SU-DHL-6 (cell line): ENCODE data around the gene HMGB1.

Source experiments
- H2AFZ ChIP-seq: fragments of 200-600 bp; sonication (generic); 2 replicates; pipeline ENCODE4 v1.6.1; 2014; ENCODE audit warnings: low read depth, mild to moderate bottlenecking, moderate library complexity, mixed read lengths, antibody characterized with exemption, low read length; ENCODE audit not compliant: severe bottlenecking
- H3F3A ChIP-seq: fragments of 200-600 bp; shearing (Covaris generic); 2 replicates; pipeline ENCODE4 v1.6.0; 2016; ENCODE audit warnings: antibody characterized with exemption, mild to moderate bottlenecking; ENCODE audit not compliant: insufficient read depth
- H3K27ac ChIP-seq: fragments of 200-600 bp; sonication (generic); 2 replicates; pipeline ENCODE4 v1.5.1; 2016; ENCODE audit warnings: low read depth, mild to moderate bottlenecking, low read length, moderate library complexity, mixed read lengths
- H3K27me3 ChIP-seq: fragments of 200-600 bp; sonication (generic), shearing (Covaris generic); 2 replicates; pipeline ENCODE4 v1.6.0; 2014; ENCODE audit warnings: mild to moderate bottlenecking, low read length
- H3K36me3 ChIP-seq: fragments of 200-600 bp; sonication (generic); 2 replicates; pipeline ENCODE4 v1.6.1; 2014; ENCODE audit warnings: mild to moderate bottlenecking, low read length, mixed read lengths
- H3K4me2 ChIP-seq: fragments of 300-600, 200-600 bp; shearing (Covaris generic), sonication (generic); 2 replicates; pipeline ENCODE4 v1.6.0; 2014; ENCODE audit warnings: low read length, low read depth, mild to moderate bottlenecking; ENCODE audit not compliant: poor library complexity, severe bottlenecking
- H3K4me3 ChIP-seq: fragments of 200-600 bp; sonication (generic); 2 replicates; pipeline ENCODE4 v1.5.1; 2014; ENCODE audit warnings: antibody characterized with exemption, low read length, mild to moderate bottlenecking, mixed read lengths; ENCODE audit not compliant: insufficient read depth, poor library complexity, severe bottlenecking
- H3K79me2 ChIP-seq: fragments of 200-600 bp; sonication (generic); 2 replicates; pipeline ENCODE4 v1.6.1; 2014; ENCODE audit warnings: mild to moderate bottlenecking, low read length, moderate library complexity; ENCODE audit not compliant: insufficient read depth
- H3K9ac ChIP-seq: fragments of 200-600 bp; sonication (generic); 2 replicates; pipeline ENCODE4 v1.7.0; 2014; ENCODE audit warnings: mild to moderate bottlenecking, low read length
- H3K9me2 ChIP-seq: fragments of 200-600 bp; sonication (generic); replicated peaks from 2 replicates; pipeline ENCODE4 v1.6.1; 2014; ENCODE audit warnings: low read length; ENCODE audit not compliant: insufficient read depth
- H3K9me3 ChIP-seq: fragments of 200-600 bp; sonication (generic); 2 replicates; pipeline ENCODE4 v1.6.1; 2014; ENCODE audit warnings: low read length, mixed read lengths; ENCODE audit not compliant: insufficient read depth
- H4K20me1 ChIP-seq: fragments of 200-600 bp; sonication (generic); 2 replicates; pipeline ENCODE4 v1.6.1; 2014; ENCODE audit warnings: low read depth, mild to moderate bottlenecking, antibody characterized with exemption, low read length, moderate library complexity, mixed read lengths
- CTCF ChIP-seq: fragments of 200-600 bp; sonication (generic); IDR thresholded peaks from one replicate; pipeline ENCODE4 v1.5.1; 2017; ENCODE audit warnings: antibody characterized with exemption, mild to moderate bottlenecking, low read length, moderate library complexity; ENCODE audit not compliant: insufficient read depth, poor library complexity, severe bottlenecking
- EZH2phosphoT487 ChIP-seq: fragments of 200-600 bp; sonication (generic), shearing (Covaris generic); conservative IDR thresholded peaks from 2 replicates; pipeline ENCODE4 v1.6.1; 2018; ENCODE audit warnings: mild to moderate bottlenecking, antibody characterized with exemption, low read length, moderate library complexity, mixed read lengths

The HMGB1 gene

GRCh38 chr13:30493658-30494381 lies 28.1 kb upstream of the HMGB1 start:
- no peak overlapping the region for H3K27ac ChIP-seq
- no peaks in the 10 kb centered on the region for H3K79me2 ChIP-seq
- H3K9ac ChIP-seq, result no peak overlapping the region
- H3K9me2 ChIP-seq, result no peaks in the 10 kb centered on the region
- TF ChIP-seq EZH2phosphoT487 (no peak), CTCF (no peak)
- no peak overlapping the region for H2AFZ ChIP-seq
- no peaks in the 10 kb centered on the region for H4K20me1 ChIP-seq
- H3K4me2 ChIP-seq, result no peak overlapping the region
- no peaks in the 10 kb centered on the region for H3K9me3 ChIP-seq
- no peak overlapping the region for H3K4me3 ChIP-seq
- no peaks in the 10 kb centered on the region for H3K36me3 ChIP-seq
- no peaks in the 10 kb centered on the region for H3K27me3 ChIP-seq
- H3F3A ChIP-seq, result no peaks in the 10 kb centered on the region

GRCh38 chr13:30487075-30487470 lies 21.3 kb upstream of the HMGB1 start:
- H3K27me3 ChIP-seq, result no peaks in the 10 kb centered on the region
- H3K4me2 ChIP-seq, result no peak overlapping the region
- H4K20me1 ChIP-seq, result no peaks in the 10 kb centered on the region
- H2AFZ ChIP-seq, result no peak overlapping the region
- TF ChIP-seq CTCF, result no peak
- TF ChIP-seq EZH2phosphoT487, result no peak
- H3K9ac ChIP-seq, result no peak overlapping the region
- no peaks in the 10 kb centered on the region for H3K9me3 ChIP-seq
- H3K36me3 ChIP-seq, result no peaks in the 10 kb centered on the region
- no peak overlapping the region for H3K27ac ChIP-seq
- no peaks in the 10 kb centered on the region for H3F3A ChIP-seq
- H3K4me3 ChIP-seq, result no peak overlapping the region
- H3K79me2 ChIP-seq, result no peaks in the 10 kb centered on the region
- no peaks in the 10 kb centered on the region for H3K9me2 ChIP-seq

- Histone ChIP-seq H3K27ac (no peak overlapping the region), H3K79me2 (no peaks in the 10 kb centered on the region), H3K4me3 (no peak overlapping the region), H3K36me3 (no peaks in the 10 kb centered on the region), H2AFZ (no peak overlapping the region), H3K4me2 (no peak overlapping the region), H3K9me2 (no peaks in the 10 kb centered on the region), H4K20me1 (no peaks in the 10 kb centered on the region), H3F3A (no peaks in the 10 kb centered on the region), H3K27me3 (no peaks in the 10 kb centered on the region), H3K9ac (no peak overlapping the region), H3K9me3 (no peaks in the 10 kb centered on the region)
- TF ChIP-seq EZH2phosphoT487 (no peak), CTCF (no peak)
Observed at GRCh38 chr13:30486230-30487074, 20.7 kb upstream of the HMGB1 start.
